Inflammatory macrophage treated with lipopolysaccharide for 1 hour (primary cell): ENCODE measurements around the gene LAMP2.
"Not testable (repeated sequence)": the region's sequence is repeated elsewhere in the genome, so short reads cannot be mapped to it uniquely, and the experiment has no call there.

ENCODE experiments used
- DNase-seq, 2 donors: peaks; one replicate each; pipeline ENCODE4 v3.0.0-alpha.2; 2020 to 2022

LAMP2 gene

GRCh38 chrX:120468825-120469525 is at the start of gene LAMP2:
TSS of gene LAMP2 (minus strand) at chrX:120469296. CDS start at chrX:120469169, 127 bp downstream.
- peak; percentile 83 to 84 for DNase-seq

DNA sequence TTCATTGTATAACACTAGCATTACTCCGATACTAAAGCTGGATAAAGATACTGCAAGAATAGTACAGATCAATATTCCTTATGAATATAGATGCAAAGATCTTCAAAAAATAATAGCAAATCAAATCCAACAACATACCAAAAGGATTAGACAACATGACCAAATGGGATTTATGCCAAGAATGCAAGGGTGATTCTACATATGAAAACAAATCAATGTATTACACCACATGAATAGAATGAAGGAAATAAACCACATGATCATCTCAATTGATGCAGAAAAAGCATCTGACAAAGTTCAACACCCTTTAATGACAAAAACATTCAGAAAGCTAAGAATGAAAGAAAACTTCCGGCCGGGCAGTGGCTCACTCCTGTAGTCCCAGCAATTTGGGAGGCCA is 48.8 kb upstream of the LAMP2 start:
- DNase-seq, result no peak

- no peak for DNase-seq
Observed at GRCh38 chrX:120514236-120514635, 45.1 kb upstream of the LAMP2 start.

DNA sequence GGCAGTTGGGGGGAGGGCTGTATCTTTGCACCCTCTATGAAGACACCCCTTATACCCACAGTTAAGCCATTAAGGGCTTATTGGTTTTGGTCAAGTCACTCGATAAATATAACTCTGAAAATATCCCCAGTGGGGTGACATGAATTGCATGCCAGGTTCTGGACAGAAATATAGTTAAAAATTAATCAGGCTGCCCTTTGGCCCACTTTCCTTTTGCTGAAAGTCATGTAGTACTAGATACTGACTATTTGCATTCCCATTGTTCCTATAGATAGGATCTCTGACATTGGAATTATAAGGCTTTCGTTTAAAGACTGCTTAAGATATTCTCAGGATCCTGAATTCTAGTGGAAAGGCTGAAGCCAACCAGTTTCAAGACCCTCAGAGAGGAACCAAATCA is 43.5 kb upstream of the LAMP2 start:
- no peak for DNase-seq

- no peak for DNase-seq
Observed at GRCh38 chrX:120512222-120512621, 43.1 kb upstream of the LAMP2 start.

DNA sequence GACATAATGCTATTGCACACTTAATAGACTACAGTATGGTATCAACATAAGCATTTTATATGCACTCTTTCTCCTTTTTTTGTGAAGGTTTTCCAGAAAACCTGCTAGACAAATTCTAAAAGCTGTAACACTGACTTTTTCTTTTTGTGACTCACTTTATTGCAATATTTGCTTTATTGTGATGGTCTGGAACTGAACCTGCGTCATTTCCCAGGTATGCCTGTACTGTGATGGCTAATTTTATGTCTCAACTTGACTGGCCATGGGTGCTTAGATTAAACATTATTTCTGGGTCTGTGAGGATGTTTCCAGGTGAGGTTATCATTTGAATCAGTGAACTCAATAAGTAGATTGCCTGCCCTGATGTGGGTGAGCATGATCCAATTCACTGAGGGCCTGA is 35.5 kb upstream of the LAMP2 start:
- DNase-seq, result no peak

- no peak for DNase-seq
Observed at GRCh38 chrX:120499301-120500072, 30.4 kb upstream of the LAMP2 start.

- not testable (repeated sequence) for DNase-seq
Observed at GRCh38 chrX:120490119-120490518, 21.0 kb upstream of the LAMP2 start.

DNA sequence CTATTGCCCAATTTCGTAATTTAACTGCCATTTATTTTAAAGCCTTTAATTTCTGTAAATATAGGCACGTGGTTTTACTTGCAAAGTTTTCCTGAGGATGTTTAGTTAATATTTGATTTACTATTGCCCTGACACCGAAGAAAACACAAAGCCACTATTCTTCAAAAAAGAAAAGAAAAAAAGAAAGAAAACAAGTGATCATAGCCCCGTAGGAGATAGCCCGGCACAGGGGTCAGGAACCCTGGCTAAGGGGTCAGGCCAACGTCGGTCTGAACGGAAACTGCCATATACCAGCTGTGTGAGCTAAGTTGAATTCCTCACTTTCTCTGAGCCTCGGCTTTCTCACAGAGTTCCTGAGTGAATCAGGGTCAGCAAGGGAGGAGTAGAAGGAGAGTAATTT is 17.7 kb upstream of the LAMP2 start:
- DNase-seq, result no peak

DNA sequence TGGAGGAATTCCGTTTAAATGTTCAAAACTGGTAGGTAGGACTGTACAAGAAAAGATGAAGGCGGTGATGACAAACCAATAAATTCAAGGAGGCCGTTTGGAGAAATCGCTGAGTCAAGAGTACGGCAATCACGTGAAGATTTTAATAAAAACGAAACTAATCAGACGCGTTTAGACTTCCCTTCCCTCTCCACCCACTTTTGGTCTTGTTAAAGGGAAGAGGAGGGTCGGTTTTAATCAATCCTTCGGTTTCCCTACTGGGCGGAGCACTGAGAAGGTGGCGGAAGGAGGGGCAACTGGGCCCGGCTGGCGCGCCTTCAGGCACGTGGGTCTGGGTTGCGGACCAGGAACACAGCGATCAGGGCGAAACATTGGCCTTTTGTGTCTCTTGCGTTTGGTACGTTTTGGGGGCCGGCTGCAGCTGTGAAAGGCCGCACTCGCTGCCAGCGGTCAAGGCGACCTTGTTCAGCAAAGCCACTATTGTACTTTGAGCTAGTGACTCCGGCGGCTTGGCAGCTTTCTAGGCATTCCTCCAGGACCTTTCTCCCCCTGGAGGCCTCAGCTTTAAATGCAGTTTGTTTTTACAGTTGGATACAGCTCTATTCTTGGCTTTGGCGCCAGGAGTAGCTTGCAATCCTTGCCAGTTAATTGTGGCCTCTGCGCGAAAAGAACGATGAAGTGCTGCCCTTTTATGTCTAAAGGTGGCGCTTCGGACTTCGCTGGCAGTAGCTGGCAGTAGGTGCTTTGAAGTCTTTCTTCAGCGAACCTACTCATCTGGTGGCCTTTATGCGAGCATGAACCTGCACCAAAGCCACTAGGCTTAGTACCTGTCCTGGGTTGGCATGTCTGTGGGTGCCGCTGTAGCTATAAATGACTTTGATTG is 16.8 kb upstream of the LAMP2 start:
- DNase-seq, result peak; percentile 72 to 79

GRCh38 chrX:120485315-120485637 is 16.2 kb upstream of the LAMP2 start:
- DNase-seq, result no peak

DNA sequence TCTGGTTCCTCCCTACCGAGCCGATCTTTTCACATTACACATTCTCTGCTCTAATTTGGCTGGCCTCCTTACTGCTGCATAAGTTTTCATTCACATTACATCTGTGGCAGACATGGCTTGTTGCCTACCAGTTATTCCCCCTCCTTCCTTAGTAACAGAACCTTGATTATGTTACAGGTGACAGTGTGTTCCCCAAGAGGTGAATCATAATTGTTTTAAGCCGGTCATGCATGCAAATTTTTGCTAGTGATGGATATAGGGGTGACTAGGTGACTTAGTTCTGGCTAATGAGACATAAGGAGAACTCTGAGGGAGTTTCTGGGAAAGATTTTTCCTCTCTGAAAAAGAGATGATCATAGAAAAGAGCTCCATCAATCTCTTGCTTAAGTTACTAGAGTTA is 8.4 kb upstream of the LAMP2 start:
- no peak for DNase-seq

- DNase-seq, result no peak
Observed at GRCh38 chrX:120476714-120477113, 7.6 kb upstream of the LAMP2 start.

GRCh38 chrX:120475447-120475846 is 6.4 kb upstream of the LAMP2 start:
- peak in 1 of 2 donors; percentile 24 for DNase-seq

GRCh38 chrX:120474085-120474484 is 5.0 kb upstream of the LAMP2 start:
- DNase-seq, result no peak

DNA sequence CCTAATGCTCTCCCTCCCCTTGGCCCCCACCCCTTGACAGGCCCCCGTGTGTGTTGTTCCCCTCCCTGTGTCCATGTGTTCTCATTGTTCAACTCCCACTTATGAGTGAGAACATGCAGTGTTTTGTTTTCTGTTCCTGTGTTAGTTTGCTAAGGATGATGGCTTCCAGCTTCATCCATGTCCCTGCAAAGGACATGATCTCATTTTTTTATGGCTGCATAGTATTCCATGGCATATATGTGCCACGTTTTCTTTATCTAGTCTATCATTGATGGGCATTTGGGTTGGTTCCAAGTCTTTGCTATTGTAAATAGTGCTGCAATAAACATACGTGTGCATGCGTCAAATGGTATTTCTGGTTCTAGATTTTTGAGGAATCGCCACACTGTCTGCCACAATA is 561 bp upstream of the LAMP2 start:
- not testable (repeated sequence) for DNase-seq

DNA sequence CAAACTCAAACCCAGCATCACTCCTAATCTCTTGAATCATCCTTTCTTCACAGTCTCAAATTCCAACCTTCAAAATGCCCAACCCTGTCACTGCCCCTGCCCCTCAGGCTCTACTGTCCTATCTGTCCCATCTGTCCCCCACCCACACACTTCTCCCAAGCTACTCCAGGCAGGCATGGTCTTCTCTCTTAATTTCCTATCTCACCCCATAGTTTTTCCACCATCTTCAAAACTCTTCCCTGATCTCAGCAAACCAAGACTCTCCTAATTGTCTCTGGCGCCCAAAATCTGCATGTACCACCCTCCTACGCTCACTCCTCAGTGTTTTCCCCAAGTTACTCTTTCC is 644 bp downstream of the LAMP2 start:
- DNase-seq, result no peak

GRCh38 chrX:120468071-120468470 is 1.0 kb downstream of the LAMP2 start:
- DNase-seq, result peak; percentile 9 to 26

DNA sequence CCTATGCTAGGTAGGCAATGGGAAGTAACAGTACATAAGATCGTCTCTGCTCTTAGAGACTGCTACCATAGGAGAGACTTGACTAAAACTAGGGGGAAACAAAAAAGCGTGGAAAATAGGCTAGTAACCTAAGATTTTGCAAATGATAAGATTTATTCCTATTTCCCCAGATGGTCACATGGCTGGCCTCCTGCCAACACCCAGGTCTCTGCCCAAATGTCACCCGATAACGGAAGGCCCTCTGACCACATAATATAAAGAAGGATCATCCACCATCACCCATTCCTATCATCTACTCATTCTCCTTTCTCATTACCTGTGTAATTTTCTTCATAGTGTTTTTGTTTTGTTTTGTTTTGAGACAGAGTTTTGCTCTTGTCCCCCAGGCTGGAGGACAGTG is 4.7 kb downstream of the LAMP2 start:
- DNase-seq, result no peak

DNA sequence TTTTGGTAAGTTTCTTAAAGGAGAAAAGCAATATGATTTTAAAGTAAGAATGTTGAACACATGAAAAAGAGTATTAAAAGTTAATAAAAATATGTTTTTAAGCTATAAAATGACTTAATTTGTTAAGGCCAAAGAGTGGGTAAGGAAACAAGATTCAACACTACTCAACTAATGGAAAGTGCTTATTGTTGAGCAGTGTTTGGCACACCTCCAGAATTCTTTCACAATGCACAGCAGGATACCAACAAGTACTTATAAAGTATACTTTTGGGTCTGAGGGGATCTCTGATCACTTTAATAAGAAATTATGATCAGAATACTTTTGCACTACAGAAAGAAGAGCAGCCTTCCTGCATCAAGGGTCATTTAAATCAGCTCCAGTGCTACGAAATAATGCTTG is 5.9 kb downstream of the LAMP2 start:
- peak in 1 of 2 donors; percentile 25 for DNase-seq

GRCh38 chrX:120462370-120462769 is 6.7 kb downstream of the LAMP2 start:
- DNase-seq, result no peak

GRCh38 chrX:120459309-120459708 is 9.8 kb downstream of the LAMP2 start:
- no peak for DNase-seq

GRCh38 chrX:120457766-120458180 is 11.3 kb downstream of the LAMP2 start:
- no peak for DNase-seq

- peak in 1 of 2 donors; percentile 10 for DNase-seq
Observed at GRCh38 chrX:120456973-120457372, 12.1 kb downstream of the LAMP2 start.
